Right forelimb (tissue), 1 donor: Measurements from ENCODE around the gene FFAR1.
"Not testable (repeated sequence)": the region's sequence is repeated elsewhere in the genome, so short reads cannot be mapped to it uniquely, and the experiment has no call there.

Source experiments
- DNase-seq: peaks from one replicate; pipeline ENCODE4 v3.0.0-alpha.2; 2018

FFAR1 gene

DNA sequence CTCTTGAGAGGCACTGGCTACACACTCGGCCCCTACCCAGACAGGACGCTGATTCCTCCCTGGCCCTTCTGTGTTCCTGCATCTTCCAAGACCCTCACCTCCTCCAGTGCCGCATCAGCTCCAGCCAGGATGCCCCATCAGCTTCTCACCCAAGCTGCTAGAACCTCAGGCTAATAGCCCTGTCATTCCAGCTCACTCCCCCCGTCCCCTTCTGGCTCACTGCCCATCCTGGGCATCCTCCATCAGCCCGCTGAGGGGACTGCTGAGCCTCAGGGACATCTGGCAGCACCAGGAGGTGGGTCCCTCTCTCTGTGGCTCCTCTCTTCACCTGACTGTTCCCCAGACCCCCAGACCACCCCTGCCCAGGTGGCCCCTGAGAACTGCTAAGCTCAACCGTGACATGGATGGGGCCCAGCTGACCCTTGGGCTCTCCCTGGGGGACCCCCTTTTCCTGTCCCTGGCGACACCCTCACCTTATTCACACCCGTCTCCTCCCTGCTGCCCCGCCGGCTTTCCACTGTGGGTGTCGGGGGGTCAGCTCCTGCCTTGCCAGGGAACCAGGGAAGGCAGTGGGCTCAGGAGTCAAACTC lies 15.4 kb downstream of the FFAR1 start:
- no peak for DNase-seq

DNA sequence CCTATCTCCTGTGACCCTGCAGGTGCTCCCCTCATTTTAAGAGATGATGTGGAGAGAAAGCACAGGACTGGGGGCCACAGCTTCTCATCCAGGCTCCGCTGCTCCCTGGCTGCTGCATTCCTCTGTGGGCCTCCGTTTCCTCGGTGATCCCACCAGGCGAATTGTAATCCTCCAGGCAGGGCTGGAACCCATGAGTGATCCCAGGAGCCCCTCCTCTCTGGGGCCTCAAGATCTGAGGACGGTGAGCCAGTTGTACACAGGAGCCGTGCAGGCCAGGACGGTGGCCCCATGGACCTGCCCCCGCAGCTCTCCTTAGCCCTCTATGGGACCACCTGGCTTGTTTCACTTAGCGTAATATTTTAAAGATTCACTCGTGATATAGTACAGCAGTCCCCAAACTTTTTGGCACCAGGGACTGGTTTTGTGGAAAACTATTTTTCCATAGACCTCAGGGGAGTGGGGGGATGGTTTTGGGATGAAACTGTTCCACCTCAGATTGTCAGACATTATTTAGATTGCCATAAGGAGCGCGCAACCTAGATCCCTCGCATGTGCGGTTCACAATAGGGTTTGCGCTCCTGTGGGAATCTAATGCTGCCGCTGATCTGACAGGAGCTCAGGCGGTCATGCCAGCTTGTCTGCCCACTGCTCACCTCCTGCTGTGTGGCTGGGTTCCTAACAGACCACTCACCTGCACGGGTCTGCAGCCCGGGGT lies 16.2 kb downstream of the FFAR1 start:
- DNase-seq = no peak

- DNase-seq = no peak
These were observed 17.6 kb downstream of the FFAR1 start for GRCh38 chr19:35365303-35365702.

DNA sequence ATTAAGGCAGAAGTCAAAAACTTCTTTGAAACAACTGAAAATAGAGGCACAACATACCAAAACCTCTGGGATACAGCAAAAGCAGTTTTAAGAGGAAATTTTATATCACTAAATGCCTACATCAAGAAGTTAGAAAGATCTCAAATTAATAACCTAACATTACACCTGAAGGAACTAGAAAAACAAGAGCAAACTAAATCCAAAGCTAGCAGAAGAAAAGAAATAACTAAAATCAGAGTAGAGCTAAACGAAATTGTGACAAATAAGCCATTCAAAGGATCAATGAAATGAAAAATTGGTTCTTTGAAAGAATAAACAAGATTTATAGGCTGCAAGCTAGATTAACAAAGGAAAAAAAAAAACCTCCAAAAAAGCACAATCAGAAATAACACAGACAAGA lies 20.7 kb downstream of the FFAR1 start:
- DNase-seq = no peak

GRCh38 chr19:35369522-35369921 lies 21.8 kb downstream of the FFAR1 start:
- DNase-seq = no peak

DNA sequence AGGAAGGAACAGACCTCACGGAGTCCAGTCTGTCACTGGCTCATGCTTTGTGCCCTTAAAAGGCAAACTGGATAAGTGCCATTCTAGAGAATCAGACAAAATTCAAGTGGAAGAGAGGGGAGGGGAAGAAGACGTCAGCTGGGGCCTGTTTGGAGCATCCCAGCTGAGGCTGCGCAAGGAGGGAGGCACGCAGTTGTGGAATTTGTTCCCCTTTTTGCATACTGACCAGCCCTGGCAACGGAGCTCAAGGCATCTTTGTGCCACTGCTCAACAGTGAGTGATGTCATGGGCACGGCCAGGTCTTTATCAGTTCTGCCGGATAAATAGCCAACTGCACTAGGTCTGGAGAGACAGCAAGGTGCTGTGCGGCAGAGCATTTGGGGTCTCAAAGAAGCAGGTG lies 23.0 kb downstream of the FFAR1 start, which contains the start of gene GPR42:
GPR42 (plus strand) TSS at position 347 of the 400 bp plus-strand sequence. CDS start 292 bp downstream, outside the sequence.
- DNase-seq = no peak

- DNase-seq = no peak
These were observed 25.8 kb downstream of the FFAR1 start for GRCh38 chr19:35373492-35373891.

- DNase-seq = not testable (repeated sequence)
These were observed 26.3 kb downstream of the FFAR1 start for GRCh38 chr19:35374031-35374430.

DNA sequence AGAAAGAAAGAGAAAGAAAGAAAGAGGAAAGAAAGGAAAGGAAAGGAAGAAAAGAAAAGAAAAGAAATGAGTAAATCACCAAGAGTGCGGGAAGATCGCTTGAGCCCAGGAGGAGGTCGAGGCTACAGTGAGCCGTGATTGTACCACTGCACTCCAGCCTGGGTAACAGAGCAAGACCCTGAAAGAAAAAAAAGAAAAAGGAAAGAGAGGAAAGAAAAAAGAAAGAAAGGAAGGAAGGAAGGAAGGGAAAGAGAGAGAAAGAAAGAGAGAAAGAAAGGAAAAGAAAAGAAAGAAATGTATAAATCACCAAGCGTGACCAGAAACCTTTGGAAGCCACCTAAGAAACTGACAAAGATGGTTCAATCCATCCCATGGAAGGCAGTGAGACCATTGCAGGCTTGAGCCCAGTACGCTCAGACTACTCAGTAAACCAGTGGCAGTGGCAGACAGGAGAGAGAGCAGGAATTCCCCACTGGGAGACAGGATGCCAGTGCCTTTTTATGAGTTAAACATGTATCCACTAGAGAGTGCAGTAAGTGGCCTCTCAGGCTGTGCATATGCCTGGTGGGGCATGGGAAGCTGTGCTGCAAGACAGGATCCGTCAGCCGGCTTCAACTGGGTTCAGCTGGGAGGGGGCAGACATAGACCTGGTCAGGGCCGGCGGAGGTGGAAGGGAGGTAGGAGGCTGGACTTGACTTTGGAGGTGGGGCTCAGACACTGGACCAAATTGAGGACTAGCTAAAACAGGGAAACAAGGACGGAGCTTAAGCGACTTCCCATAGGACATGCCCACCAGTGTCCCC lies 28.0 kb downstream of the FFAR1 start:
- no peak for DNase-seq

GRCh38 chr19:35377656-35378055 lies 30.0 kb downstream of the FFAR1 start:
- no peak for DNase-seq

- DNase-seq = no peak
These were observed 30.7 kb downstream of the FFAR1 start for GRCh38 chr19:35378356-35378755.

- not testable (repeated sequence) for DNase-seq
These were observed 31.8 kb downstream of the FFAR1 start for GRCh38 chr19:35379545-35379944.

- no peak for DNase-seq
These were observed 32.3 kb downstream of the FFAR1 start for GRCh38 chr19:35379992-35380391.

- no peak for DNase-seq
These were observed 32.9 kb downstream of the FFAR1 start for GRCh38 chr19:35380450-35381124.

GRCh38 chr19:35381318-35381717 lies 33.6 kb downstream of the FFAR1 start:
- no peak for DNase-seq

- no peak for DNase-seq
These were observed 34.2 kb downstream of the FFAR1 start for GRCh38 chr19:35381926-35382325.

DNA sequence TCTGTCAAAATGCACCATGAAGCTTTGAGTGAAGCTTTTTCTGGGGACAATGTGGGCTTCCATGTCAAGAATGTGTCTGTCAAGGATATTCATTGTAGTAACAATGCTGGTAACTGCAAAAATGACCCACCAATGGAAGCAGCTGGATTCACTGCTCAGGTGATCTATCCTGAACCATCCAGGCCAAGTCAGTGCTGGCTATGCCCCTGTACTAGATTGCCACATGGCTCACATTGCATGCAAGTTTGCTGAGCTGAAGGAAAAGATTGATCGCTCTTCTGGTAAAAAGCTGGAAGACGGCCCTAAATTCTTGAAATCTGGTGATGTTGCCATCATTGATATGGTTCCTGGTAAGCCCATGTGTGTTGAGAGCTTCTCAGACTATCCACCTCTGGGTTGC lies 35.8 kb downstream of the FFAR1 start:
- DNase-seq = no peak

DNA sequence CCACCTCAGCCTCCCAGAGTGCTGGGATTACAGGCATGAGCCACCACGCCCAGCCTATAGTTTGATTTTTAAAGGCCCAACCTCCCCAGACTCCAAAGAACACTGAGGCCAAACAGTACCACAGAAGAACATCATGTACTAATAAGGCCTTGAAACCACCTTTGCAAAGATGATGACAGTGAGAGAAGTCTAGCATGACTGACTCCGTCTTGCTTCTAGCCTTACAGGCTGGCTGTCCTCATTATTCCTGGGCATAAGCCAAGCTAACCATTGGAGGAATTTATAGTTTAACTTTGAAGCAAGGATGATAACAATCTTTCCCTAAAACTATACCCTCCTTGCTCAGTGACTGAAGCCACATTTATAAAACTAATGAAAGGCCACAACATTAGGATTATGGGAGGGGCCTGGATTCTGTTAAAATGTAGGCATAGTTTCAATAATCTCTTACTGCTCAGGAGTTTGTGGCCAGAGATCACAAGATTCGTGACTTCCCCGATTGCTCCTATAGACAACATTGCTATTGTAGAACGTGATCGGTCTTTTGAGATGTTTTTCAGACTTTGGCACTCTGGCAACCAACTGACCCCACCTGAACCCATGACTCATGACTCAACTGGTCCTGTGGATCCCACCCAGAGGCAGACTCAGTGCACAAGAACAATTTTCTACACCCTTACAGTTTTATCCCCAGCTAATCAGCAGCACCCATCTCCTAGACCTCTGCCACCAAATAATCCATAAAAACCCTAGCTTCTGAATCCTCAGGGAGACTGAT lies 40.8 kb downstream of the FFAR1 start:
- no peak for DNase-seq

- DNase-seq = no peak
These were observed 41.6 kb downstream of the FFAR1 start for GRCh38 chr19:35389192-35389861.

DNA sequence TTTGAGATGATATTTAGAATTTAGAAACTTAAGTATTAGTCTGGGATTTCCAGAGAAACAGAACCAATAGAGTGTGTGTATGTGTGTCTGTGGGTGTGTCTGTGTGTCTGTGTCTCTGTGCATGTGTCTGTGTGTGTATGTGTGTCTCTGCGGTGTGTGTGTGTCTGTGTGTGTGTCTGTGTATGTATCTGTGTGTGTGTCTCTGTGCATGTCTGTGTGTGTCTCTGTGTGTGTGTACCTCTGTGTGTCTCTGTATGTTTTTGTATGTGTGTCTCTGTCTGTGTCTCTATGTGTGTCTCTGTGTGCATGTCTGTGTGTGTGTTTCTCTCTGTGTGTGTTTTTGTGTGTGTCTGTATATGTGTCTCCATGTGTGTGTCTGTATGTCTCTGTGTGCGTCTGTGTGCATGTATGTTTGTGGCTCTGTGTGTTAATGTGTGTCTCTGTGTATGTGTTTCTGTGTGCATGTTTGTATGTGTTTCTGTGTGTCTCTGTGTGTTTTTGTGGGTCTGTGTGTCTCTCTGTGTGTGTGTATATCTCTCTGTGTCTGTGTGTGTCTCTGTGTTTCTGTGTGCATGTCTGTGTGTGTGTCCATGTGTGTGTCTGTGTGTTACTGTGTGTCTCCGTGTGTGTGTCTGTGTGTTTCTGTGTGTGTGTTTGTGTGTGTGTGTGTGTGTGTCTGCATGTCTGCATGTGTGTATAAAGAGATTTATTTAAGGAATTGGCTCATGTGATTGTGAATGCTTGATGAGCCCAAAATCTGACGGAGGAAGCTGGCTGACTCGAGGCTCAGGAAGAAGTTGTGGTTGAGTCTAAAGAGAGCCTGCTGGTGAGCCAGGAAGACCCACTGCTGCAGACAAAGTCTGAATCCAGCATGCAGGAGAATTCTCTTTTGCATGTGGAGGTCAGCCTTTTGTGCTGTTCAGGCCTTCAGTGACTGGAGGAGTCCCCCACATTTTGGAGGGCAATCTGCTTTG lies 45.3 kb downstream of the FFAR1 start:
- DNase-seq = no peak
